Activated CD4-positive, alpha-beta T cell treated with anti-CD3 and anti-CD28 coated beads, Interleukin-2, amount 50 U/mL, for 16 hours (primary cell): ENCODE measurements around the gene APP.

Source experiments
- DNase-seq: peaks from one replicate; pipeline ENCODE4 v3.0.0-alpha.2; 2020

The APP gene

DNA sequence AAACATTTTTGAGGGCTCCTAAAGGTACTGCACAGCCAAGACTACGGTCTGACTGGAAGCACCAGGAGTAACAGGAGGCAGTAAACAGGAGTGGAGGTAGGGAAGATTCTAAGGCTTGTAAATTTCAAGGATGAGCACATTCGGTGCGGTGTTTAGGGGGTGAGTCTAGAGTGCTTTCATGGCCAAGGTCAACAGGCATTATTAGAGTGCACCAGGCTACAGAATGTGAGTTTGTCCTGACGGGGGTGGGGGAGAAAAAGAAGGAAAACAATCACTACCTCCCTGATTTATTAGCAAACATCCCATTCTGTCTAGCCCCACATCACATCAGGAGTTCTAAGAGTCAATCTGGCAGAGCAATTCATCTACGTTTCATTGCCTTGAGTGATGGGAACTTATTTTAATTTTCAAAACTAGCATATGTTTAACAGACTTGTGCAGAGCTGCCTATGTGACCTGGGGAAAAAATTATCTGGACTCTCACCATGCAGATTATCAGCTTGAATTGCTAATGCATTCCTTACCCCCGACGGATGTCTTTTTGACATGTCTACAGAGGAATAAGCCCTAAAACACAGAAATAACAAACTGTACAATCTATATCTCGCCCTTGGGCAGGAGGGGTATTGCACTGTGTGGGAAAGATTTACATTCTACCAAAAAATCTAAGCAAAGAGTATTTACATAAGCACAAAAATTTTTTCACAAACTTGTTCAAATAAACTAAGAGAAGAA is 45.0 kb downstream of the APP start:
- no peak for DNase-seq

DNA sequence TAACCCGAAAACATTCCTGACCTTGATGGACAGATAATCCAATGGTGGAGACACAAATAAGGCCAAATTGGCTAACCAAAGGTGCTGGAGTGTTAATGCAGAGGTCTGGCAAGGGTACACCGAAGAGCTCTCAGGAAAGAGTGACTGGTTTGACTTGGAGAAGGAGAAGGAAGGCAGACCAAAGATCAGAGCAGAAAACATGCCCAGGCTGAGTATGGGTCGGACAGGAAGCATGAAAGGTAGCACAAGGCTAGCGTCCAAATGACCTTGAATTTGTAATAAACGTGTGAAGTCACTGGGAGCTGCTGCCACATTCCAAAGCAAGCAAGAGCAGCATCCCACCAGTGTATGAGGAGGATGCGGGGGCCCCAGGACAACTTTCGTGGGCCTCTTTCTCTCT is 45.7 kb downstream of the APP start:
- no peak for DNase-seq

DNA sequence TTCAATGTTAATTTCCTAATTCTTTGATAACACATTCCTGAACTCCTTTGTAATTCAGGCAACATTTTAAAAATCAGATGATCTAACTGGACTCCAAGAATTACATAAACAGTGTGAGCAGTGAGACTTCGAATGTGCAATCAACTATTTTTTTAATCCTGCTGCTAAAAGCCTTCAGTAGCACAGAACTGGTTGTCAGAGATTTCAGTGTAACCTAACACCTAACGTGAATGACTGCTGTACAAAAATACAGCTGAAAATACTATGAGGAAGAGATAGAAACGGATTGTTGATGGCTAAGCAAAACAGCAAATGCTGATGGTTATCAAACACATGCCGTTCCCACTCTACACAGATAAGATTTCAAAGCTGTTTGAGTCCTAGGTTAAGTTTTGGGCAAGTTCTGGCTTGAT is 46.1 kb downstream of the APP start:
- DNase-seq, result no peak

DNA sequence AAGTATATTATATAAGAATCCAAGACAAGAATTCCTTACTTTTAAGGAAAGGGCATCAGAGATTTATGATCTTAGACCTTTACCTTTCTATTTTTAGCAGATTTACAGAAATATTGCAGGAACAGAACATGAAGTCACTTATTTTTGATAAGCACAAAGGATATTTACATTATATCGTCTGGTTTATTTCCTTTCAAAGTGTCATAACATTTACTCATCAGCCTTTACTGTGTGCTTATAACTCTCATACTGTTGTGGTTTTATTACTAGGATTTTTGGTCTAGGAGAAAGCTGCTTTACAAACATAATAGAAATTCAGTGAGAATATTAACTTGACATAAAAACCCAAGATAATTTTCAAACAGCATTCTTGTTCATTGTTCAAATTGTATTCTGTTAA is 47.6 kb downstream of the APP start:
- no peak for DNase-seq

DNA sequence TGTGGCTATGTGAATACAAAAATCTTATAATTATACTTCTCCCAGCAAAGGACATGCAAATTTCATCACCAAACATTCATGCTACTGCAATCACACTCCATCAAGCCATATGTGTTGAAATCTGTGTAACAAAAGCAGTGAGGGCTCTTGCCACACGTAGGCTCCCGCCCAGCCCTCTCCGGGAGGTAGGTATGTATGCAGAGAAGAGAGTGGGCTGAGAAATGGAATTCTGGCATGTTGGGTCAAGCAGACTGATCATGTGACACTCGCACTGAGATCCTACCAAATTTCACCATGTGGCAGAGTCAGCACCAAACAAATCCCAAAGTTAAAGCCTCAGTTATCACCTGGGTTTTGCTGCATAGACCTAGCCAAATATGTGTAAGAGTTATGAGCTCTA is 49.7 kb downstream of the APP start:
- no peak for DNase-seq

DNA sequence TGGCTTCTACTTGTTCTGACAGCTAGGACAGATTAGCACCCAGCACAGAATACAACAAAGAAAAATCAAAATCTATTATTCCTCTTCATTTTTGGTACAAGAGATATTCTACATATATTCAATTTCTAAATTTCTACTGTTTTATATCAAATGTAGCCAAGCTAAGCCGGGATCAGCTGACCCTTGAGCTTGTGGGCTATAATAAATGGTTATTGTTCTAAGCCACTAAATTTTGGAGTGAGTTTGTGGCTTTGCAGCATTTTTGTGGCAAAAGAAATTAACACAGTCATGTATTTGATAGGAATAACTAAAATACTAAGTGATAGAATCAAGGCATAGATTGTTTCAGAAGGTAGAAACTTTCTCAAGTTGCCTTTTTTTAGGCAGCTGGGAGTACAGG is 50.7 kb downstream of the APP start:
- DNase-seq, result no peak

DNA sequence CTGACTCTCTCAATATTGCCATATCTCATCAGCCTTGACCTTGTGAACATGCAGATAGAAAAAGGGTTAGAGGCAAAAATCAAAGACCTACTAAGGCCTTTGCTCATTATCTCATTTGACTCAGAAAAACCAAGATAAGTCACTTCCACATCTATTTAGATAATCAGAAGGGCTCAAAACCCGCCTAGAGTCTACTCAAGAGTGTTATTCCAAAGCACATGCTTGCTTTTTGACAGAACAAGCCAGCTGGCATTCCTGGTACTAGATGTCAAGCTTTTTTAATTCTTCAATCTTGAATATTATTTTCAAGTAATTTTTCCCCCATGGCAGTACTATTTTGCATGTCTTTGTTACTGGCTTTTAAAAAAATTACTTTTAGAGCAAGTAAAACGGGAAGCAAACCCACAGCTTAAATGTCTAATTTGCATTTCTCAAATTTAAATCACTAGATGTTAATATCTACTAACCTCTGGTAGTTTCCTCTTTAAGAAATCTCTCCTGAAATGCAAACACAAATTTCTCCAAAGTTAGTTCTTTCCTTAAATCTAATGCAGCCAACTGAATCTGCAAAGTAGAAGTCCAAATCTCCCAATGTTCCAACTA is 51.5 kb downstream of the APP start:
- DNase-seq, result no peak

DNA sequence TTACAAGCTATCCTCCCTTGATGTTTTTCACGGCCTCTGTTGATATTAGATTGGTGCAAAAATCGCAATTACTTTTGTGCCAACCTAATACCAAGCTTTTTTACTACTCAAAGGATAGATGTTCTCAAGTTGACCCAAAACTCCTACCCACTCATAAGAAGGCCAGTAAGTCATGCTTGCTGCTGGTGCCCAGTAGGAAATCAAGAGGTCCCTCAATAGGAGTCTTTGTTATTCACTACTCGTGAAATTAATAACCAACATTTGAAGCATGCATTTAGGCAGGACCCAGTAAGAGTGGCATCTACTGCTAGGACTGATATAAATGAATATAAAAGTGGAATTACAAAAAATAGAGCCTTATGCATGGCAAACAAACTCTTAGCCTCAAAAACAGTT is 52.6 kb downstream of the APP start:
- no peak for DNase-seq

DNA sequence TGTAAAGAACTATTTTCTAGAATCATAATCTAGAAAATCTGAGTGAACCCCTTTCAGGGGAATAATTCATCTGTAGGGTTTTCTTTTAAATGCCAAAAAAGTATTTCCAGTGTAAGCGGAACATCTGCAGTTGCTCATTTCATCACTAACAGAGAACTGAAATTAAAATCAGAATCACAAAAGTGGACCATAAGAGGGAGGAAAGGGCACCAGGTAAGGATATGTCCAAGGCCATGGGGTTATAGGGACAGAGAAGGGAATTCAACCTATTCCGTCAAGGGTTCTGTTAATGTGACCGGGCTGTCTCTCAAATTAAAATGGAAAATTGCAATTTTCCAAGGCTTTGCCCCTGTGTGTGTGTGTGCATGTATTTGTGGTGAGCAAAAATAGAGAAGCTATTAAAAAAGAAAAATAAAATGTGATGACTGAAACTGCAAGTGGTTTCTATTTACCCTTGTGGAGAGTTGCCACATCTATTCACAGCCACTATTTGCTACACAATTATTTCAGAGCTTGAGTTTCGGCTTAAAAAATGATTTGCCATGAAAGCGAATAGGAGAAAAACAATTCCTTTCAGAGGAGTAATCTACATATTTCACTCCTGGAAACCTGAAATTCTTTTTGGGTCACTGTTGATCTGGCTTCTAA is 53.1 kb downstream of the APP start:
- no peak for DNase-seq

DNA sequence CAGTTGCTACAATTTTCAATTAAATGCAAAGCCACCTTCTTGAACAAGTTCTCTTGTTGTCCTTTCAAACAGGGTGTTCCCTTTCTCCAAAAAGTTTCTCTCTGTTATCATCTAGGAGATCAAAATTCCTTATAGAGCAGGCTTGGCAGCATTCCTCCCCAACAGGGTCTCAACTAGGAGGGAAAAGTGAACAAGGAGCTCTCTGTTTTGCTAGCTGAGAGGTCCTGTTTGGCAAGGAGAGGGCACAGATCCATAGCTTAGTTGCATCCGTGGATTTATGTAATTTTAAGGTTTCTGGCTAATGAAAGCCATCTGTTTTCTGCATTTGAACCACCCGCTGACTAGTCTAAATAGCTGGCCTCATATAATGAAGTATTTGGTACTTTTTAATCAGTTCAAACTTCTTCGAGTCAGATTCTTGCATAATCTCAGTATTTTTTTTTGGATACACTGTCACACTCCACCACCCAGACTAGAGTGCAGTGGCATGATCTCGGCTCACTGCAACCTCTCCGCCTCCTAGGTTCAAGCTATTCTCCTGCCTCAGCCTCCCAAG is 54.0 kb downstream of the APP start:
- DNase-seq, result no peak

DNA sequence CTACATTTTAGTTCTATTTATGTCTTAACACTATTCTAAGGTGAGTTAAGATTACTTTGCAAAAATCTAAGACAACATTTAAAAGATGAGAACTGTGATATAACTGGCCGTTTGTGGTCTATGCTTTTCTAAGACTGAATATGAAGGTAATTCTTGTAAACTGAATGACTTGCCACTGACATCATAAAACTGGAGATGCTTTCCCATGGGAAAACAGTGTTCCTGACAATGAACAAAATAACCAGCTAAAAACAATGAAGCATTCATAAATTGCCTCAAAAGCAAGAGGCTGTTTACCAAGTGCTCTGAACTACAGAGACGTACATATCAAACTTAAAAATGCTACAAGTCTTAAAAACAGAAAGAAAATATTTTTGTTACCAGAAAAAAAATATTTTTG is 54.7 kb downstream of the APP start:
- no peak for DNase-seq

DNA sequence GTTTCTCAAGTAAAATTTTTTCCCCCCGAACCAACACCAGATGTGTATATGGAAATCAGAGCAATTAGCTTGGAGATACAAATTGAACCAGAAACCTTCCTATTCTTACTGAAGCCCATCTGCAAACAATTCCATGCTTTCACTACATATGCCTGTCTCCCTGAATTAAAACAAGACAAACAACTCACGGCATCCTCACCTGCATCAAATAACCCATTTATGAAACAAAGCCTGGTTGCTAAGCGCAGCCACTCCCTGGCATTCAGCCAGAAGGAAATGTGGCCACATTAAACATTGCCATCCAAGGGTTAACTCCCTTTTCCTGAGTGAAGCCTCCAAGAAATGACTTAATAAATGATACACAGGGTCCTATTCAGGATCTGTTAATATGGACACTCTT is 55.3 kb downstream of the APP start:
- DNase-seq, result no peak

DNA sequence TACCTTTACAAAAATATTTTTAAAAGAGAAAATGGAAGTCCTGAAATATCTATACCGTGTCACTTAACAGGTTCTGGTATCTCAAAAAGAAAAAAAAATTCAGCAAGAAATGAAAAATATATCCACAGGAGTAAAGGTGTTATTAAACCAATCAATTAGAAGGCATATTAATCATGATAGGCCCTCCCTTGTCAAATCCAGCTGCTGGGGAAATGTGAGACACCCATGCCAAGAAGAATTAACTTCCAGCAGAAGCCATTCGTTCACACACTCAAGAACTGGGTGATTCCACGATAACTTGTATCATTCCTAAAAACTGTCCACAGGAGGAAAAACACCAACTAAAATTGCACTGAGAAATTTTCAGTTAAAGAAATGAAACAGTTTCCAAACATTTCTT is 57.6 kb downstream of the APP start:
- no peak for DNase-seq

DNA sequence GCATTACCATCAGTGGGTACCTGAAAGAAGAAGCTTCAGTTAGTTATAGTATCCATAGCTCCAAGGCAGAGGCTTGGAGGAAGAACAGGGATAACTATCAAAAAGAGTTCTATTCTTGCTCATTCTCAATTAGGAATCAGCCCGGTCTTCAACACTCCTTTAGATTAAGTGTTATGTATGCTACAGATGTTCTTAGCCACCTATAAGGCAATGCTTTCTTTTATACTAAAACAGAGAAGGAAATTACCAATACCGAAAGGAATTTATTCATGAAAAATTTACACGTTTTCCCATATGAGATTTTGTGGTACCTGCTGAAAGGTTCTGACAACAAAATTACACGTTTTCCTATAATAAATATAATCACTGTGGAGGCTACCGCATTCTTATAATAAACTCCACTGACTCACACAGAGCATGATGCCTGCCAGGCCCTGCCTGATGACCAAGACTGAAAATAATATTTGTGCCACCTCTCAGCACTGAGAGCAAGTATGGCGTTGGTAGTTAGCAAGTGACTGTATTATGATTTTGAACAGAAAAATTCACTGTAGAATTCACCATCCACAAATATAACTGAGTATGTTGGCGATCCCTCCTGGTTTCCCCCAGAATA is 58.3 kb downstream of the APP start:
- DNase-seq, result peak; percentile 72

DNA sequence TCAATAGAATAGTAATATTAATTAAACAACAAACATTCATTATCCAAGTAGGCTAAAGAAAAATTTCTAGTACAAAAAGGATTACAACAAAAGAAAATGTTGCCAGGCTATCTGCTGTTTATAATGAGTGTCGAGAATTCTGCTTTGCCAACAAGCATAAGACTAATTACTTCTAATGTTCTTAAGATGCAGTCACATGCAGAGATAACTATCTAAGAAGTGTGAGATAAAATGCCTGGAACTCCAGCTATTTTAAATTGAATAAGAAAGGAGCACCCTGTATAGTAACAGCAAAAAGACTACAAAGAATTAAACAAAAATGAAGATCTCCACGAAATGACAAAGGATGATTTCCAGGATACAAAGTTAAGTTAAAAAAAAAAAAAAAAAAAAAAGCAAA is 59.9 kb downstream of the APP start:
- no peak for DNase-seq

DNA sequence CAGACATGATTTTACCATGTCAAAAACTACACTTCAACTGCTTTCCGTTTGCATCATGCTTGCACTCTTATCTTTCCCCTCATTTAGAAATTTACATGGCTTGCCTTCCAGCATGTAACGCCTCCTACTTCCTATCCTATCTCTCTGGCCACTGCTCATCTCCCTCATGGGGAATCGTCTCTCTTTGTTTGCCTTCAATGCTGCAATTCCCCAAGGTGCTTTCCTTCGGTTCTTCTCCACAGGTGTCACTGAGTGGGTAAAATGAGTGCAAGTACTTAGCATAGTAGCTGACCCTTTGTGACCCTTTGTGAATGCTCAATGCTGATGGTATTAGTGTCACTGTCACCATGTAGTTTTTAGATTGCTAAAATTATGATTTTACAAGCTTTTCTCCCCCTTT is 63.1 kb downstream of the APP start:
- DNase-seq, result no peak

DNA sequence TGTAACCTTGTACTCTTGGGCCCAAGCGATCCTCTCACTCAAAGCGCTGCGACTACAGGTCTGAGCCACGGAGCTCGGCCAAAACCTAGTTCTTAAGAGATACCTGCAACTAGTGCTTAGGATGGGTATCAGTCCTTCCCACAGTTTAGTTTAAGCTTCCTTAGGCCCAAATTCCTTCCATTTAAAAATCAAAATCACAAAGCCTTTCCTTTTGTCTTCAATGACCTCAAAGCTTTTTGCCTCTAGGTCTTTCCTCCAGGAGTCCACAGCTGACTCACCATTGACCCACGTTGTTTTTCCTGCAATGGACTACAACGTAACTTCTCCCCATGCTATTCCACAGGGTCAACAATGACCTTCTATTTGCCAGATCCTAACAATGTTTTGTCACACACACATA is 64.0 kb downstream of the APP start:
- no peak for DNase-seq

DNA sequence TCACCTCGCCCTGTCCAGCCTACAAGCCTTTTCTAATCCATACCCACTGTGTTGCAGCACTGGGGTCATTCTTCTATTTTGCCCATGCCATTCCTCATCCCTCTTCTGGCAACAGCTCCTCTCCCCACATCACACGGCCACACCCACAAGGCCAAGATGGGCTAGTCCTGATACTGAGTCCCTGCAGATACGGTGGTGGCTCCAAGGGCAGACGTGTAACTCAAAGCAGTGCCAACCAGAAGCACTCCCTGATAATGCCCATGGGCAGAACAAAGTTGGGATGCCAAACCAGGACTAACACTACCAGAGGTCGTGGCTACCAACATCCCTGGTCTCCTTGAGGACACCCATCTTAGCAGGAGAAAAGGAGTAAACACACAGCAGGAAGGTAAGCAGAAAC is 64.8 kb downstream of the APP start:
- no peak for DNase-seq

DNA sequence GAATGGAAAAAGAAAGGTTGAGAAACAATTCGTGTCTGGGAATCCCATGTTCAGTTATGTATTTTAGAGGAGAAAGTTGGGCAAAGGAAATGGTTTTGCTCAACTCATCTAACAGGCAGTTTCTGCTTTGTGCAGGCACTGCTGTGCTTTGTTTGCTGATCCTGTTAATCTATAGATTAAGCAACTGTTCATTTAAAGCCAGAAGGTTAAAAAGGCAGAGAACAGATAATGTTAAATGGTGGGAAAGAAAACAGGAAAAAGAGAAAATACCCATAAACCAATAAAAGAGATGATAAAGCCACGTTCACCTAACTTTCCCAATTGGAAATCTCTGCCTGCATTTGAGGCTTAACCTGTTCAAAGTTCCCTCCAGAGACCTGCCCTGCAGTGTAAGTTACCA is 70.0 kb downstream of the APP start:
- DNase-seq, result no peak

DNA sequence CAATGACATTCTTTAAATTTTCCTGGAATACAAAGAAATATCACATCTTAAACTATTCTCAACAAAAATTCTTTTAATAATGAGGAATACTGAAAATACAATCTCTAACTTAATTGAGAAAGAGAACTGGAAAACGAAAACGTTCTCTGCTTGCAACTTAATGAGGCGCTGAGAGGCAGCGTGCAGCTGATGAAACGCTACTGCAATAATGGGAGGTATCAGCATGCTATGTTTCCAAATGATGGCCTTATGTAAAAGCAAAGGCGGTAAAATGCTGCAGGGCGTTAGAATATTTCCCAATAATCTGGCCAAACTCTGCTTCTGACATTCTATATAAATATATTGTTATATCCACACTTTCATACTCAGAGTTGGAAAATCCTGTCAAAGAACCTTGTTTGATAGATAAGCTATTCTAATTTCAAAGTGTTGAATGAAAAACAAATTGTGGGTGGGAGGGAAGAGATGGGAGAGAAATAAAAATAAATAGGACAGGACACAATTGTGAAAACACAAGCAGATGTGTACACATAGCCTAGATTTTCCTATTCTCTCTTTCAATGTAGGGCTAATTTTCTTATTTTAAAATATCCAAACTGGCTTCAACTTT is 70.9 kb downstream of the APP start:
- no peak for DNase-seq

DNA sequence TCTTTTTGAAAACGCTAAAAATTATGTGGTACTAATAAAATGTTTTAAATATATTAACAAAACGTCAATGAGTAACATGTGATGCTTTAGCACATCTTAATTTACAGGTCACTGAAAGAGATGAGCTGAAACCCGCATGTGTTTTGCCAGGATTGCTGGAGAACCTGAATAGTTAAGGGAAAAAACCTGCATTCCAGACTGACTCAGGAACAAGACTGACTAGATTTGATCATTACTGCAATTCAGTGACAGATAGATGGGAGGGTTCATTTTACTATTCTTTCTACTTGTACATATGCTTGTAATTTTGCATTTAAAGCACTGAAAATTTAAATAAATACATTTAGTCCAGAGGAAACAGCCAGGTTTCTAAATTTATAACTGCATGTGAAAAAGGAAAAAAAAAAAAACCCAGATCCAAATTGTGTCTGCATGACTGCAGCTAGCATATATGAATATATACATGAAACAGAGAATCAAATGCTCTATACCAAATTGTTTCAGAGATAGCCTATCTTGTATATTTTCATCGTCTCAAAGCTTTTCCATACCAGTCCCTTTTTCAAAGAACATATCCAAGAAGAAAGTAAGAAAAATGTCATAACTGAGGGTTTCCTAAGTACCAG is 71.7 kb downstream of the APP start:
- no peak for DNase-seq

DNA sequence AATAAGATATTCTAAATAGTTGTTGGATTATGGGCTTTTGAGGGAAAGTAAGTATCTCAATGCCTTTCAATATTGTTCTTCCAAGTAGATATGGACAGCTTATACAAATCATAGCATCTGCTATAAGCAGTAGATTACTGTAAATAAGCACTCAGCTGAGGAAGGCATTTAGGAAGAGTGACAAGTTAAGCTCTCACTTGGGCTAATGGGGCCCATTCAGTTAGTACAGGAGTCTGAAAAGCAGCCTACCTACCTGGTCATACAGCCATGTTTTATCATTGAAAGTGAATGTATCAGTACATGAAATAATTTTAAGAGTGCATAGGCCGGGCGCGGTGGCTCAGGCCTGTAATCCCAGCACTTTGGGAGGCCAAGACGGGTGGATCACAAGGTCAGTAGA is 73.1 kb downstream of the APP start:
- no peak for DNase-seq
